ENCODE data around the gene SCAF1. TPM values are rescaled to one million over a fixed set of nuclear protein-coding genes. Genes with fewer than 3 reads are reported as not detected.

Gene SCAF1
- polyA plus RNA-seq, 1 experiment: 2.5 TPM

DNA sequence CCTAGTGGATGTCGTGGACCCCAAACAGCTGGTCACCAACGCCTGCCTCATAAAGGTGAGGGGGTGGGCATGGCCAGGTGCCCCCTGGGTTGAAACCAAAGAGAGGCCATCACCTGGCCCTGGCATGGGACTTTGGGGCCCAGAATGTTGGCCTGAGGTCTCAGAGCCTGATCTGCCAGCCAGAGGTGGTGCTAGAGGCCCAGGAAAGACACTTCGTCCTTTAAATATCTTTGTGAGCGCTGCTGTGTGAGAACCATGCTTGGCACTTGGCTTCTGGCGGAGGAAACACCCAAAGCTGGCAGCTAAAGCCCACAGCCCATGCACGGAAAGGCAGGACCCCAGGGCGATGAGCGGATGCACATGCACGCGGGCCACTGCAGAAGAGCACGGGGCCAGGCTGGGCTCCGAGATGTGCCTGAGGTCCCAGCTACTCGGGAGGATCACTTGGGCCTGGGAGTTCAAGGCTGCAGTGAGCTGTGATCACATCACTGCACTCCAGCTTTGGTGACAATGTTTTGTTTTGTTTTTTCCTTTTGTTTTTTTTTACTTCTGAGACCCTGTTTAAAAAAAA, 43.1 kb downstream of the SCAF1 start:
- Histone ChIP-seq H3K27ac (ENCODE audit: low read depth, low read length) (no peak overlapping the region), H3K27me3 (ENCODE audit: control insufficient read depth, insufficient read depth, low read length) (no peaks in the 10 kb centered on the region), H3K4me3 (ENCODE audit: low read depth, low read length) (no peak overlapping the region), H3K9me3 (ENCODE audit: control insufficient read depth, insufficient read depth, low read length) (no peaks in the 10 kb centered on the region; the same call in 1 of the 2 replicates)
- no peak for TF ChIP-seq CTCF (IDR thresholded peaks at IDR 0.05; ENCODE audit: low read depth, low read length)
- CTCF ChIA-PET: interaction anchor here (0.6 to 1.3 kb wide), 4 partner anchors 9 to 125 kb away, joined by 3 to 9 read pairs (median 3); no protein-coding TSS in a partner anchor
- POLR2A ChIA-PET: interaction anchor here (0.7 kb wide), 1 partner anchor 116 kb away, joined by 3 read pairs; no protein-coding TSS in a partner anchor
- DNase-seq (ENCODE audit: low read depth, low spot score): no peak

GRCh38 chr19:49685845-49686332, 43.9 kb downstream of the SCAF1 start:
- CTCF ChIA-PET: interaction anchor here (0.9 to 1.3 kb wide), 2 partner anchors 13 to 124 kb away, joined by 3 read pairs; no protein-coding TSS in a partner anchor
- no peak for DNase-seq (ENCODE audit: low read depth, low spot score)
- POLR2A ChIA-PET: interaction anchor here (0.7 kb wide), 1 partner anchor 115 kb away, joined by 3 read pairs; no protein-coding TSS in a partner anchor
- Histone ChIP-seq H3K27ac (ENCODE audit: low read depth, low read length) (no peak overlapping the region), H3K27me3 (ENCODE audit: control insufficient read depth, insufficient read depth, low read length) (no peaks in the 10 kb centered on the region), H3K9me3 (ENCODE audit: control insufficient read depth, insufficient read depth, low read length) (no peaks in the 10 kb centered on the region; the same call in 1 of the 2 replicates), H3K4me3 (ENCODE audit: low read depth, low read length) (no peak overlapping the region)
- no peak for TF ChIP-seq CTCF (IDR thresholded peaks at IDR 0.05; ENCODE audit: low read depth, low read length)

GRCh38 chr19:49686503-49687088, 44.6 kb downstream of the SCAF1 start:
- Histone ChIP-seq H3K27me3 (ENCODE audit: control insufficient read depth, insufficient read depth, low read length) (no peaks in the 10 kb centered on the region), H3K9me3 (ENCODE audit: control insufficient read depth, insufficient read depth, low read length) (no peaks in the 10 kb centered on the region; the same call in 1 of the 2 replicates), H3K27ac (ENCODE audit: low read depth, low read length) (no peak overlapping the region), H3K4me3 (ENCODE audit: low read depth, low read length) (no peak overlapping the region)
- no peak for TF ChIP-seq CTCF (IDR thresholded peaks at IDR 0.05; ENCODE audit: low read depth, low read length)
- POLR2A ChIA-PET: no interaction called here
- no peak for DNase-seq (ENCODE audit: low read depth, low spot score)
- CTCF ChIA-PET: no interaction called here

- Histone ChIP-seq H3K27ac (ENCODE audit: low read depth, low read length) (no peak overlapping the region), H3K9me3 (ENCODE audit: control insufficient read depth, insufficient read depth, low read length) (no peaks in the 10 kb centered on the region; the same call in 1 of the 2 replicates), H3K4me3 (ENCODE audit: low read depth, low read length) (no peak overlapping the region), H3K27me3 (ENCODE audit: control insufficient read depth, insufficient read depth, low read length) (no peaks in the 10 kb centered on the region)
- POLR2A ChIA-PET: no interaction called here
- CTCF ChIA-PET: no interaction called here
- TF ChIP-seq CTCF (IDR thresholded peaks at IDR 0.05; ENCODE audit: low read depth, low read length): no peak
- no peak for DNase-seq (ENCODE audit: low read depth, low spot score)
Observed at GRCh38 chr19:49687150-49687549, 45.1 kb downstream of the SCAF1 start.
